Measurements from ENCODE around the gene GRIA3.

- TF ChIP-seq CTCF (IDR thresholded peaks at IDR 0.05) (no peak), POLR2A (IDR thresholded peaks at IDR 0.05) (no peak)
Observed at GRCh38 chrX:123277821-123278220, 93.7 kb downstream of the GRIA3 start.
